Gastroesophageal sphincter (tissue), 3 donors: Measurements from ENCODE around the gene ZNF816.

Experiments used
- EP300 ChIP-seq: sonication (generic); formaldehyde crosslinking; IDR thresholded peaks from one replicate; pipeline ENCODE4 v1.6.1; 2017; ENCODE audit warnings: antibody characterized with exemption, mild to moderate bottlenecking
- TF ChIP-seq, protein P1 (sequence below), 4 experiments: fragments of 200-600 bp in 2 of 4; fragments of 450-650 bp in 2 of 4; sonication (generic) in 1 of 4; IDR thresholded peaks; one replicate each; pipeline ENCODE4 v1.5.1; 2017 to 2019; ENCODE audit warnings: antibody characterized with exemption in 4 of 4, mild to moderate bottlenecking in 2 of 4, moderate library complexity in 2 of 4

GRCh38 chr19:53010494-53010893 lies 47.8 kb upstream of the ZNF816 start:
- TF ChIP-seq, protein P1, sequence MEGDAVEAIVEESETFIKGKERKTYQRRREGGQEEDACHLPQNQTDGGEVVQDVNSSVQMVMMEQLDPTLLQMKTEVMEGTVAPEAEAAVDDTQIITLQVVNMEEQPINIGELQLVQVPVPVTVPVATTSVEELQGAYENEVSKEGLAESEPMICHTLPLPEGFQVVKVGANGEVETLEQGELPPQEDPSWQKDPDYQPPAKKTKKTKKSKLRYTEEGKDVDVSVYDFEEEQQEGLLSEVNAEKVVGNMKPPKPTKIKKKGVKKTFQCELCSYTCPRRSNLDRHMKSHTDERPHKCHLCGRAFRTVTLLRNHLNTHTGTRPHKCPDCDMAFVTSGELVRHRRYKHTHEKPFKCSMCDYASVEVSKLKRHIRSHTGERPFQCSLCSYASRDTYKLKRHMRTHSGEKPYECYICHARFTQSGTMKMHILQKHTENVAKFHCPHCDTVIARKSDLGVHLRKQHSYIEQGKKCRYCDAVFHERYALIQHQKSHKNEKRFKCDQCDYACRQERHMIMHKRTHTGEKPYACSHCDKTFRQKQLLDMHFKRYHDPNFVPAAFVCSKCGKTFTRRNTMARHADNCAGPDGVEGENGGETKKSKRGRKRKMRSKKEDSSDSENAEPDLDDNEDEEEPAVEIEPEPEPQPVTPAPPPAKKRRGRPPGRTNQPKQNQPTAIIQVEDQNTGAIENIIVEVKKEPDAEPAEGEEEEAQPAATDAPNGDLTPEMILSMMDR (IDR thresholded peaks at IDR 0.05) = no peak
- no peak for TF ChIP-seq EP300
